ENCODE results near the gene CDKN2AIP.
A peak's percentile ranks its signal among the peaks of the same experiment; 100 is the strongest.

Gene CDKN2AIP

GRCh38 chr4:183444214-183445096 lies at the start of gene CDKN2AIP:
CDKN2AIP (plus strand) TSS chr4:183444636; CDS start chr4:183444798, 162 bp downstream.
- peak; percentile 84 to 85 for DNase-seq (ENCODE audit: low read depth in 2 of 2)

DNA sequence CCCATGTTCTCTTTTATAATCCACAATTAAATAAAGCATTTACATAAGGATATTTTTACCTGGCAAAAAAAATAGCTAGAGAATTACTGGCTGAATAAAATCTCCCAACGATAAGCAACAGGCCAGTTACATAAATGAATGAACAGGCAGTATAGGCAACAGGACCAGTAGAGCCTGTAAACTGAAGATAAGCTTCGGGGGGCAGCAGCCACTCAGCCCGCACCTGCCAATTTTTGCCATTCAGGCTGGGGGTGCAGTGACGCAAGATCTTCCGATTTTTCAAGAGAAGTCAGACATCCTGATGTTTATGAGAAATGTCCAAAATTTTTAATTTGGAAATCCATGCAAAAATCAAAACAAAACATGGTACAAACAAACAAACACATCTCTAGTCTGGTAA lies 49.0 kb upstream of the CDKN2AIP start:
- DNase-seq (ENCODE audit: low read depth in 2 of 2) = no peak

DNA sequence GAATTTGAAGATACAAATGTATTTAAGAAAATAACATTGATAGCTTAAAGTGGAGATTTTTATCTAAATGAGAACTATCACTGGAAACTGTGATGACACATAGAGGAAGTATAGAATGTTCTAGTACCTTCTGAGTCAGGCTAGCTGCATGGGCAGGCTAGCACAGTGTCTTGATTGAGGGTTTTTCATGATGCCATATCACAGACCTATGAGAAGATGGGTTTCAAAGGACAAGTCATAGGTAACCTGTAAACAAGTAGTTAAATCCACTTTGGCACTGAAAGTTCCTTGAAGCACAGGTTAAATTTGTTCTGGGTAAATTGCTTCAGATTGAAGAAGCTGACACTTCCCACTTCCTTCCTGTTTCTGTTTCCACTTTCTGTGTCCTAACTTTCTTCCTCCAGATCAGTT lies 48.2 kb upstream of the CDKN2AIP start:
- no peak for DNase-seq (ENCODE audit: low read depth in 2 of 2)

DNA sequence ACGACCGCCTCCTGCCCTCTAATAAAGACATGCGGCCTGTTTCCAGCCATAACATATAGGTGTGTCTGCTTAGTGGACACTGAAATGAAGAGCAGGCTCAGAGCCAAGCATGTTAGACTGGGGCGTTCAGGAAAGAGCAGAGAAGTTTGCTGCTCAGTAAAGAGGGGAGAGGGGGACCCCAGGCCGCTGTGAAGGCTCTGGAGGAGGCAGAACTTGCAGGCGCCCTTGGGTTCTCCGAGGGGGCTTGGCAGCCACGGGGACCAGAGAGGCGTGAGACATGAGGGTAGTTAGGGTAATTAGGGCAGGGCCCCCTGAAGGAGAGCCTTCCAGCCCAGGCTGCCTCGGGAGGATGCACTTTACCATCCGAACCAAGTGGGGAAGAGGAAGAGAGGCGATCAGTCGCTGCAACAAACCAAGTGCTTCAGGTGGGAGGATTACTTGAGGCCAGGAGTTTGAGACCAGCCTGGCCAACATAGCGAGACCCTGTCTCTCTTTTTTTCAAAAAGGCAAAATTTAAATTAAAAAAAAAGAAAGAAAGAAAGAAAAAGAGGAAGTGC lies 46.6 kb upstream of the CDKN2AIP start:
- DNase-seq (ENCODE audit: low read depth in 2 of 2) = no peak

DNA sequence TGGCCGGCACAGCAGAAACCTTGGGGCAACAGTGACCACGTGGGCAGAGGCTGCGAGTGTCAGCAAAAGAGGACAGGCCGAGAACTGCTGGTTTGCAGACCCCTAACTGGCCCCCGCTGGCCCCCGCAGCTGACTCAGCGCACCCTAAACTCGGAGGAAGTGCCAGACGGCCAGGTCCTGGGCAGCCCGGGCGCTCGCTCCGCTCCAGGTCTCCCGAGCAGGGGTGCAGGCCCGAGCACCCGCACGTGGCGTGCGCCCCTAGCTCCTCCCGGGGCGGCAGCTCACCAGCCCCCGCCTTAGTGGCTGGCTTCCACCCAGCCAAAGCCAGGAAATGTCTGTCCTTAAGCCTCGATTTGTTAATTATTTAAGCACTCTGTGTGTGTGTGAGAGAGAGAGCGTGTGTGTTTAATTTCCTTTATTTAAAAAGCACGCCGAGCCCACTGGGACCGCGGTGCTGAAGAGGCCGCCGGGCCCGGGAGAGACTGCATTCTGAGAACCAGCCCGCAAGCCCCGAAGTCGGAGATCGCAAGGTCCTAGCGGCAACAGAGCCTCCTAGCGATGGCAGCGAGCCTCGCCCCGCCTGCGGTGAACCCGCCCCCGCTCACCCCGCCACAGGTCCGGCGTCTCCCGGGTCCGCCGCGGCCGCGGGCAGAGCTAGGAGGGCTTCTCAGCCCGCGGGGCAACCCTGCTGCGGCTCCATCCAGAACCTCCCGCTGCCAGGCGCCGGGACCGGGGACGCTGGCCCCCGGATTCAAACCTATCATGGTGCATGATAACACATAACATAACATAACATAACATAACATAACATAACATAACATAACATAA lies 45.9 kb upstream of the CDKN2AIP start:
- peak; percentile 40 to 42 for DNase-seq (ENCODE audit: low read depth in 2 of 2)

GRCh38 chr4:183399126-183399522 lies 45.3 kb upstream of the CDKN2AIP start:
- no peak for DNase-seq (ENCODE audit: low read depth in 2 of 2)

GRCh38 chr4:183399616-183400015 lies 44.8 kb upstream of the CDKN2AIP start:
- no peak for DNase-seq (ENCODE audit: low read depth in 2 of 2)

DNA sequence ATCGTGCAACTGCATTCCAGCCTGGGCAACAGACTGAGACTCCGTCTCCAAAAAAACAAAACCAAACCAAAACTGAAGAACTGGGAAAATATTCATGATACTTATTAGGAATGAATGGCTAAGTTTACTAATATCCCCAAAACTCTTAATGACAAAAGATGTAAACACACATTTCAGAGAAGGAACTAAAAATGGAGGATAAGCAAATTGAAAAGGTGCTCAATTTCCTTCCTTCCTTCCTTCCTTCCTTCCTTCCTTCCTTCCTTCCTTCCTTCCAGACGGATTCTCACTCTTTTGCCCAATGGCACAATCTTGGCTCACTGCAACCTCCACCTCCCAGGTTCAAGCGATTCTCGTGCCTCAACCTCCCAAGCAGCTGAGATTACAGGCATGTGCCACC lies 44.4 kb upstream of the CDKN2AIP start:
- DNase-seq (ENCODE audit: low read depth in 2 of 2) = no peak

DNA sequence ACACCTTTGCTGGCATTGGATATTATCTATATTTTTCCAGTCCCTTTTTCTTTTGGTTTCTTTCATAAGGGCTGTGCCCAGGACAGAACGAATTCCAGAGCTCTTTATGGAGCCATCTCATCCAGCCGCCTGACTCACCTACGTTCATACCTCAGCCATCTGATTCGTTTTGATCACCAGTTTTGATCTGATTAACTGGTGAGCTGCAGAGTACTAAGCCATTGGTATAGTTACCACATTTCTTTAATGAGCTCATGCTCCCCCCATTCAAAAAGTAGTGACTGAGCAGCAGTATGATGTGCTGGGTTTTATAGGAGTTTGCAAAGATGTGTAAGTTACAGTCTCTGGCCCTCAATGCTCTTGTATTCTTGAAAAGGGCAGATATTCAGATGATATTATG lies 43.0 kb upstream of the CDKN2AIP start:
- no peak for DNase-seq (ENCODE audit: low read depth in 2 of 2)

DNA sequence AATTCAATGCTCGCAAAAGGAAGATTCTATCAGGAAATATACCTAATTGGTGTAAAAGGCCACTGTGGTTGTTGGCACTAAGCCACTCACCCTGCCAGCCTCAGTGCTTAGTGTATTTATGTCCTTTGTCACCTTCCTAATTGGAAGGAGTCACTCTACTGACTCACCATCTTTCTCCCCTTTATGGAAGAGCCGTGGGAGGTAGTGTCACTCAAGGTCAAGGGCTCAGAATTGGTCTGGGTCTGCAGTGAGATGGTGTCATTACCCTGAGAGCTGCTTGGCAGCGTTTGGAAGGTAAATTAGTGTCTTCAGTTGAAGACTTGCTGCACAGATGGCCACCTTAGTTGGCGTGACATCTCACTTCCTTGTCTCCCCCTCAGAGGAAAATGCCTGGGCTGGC lies 41.7 kb upstream of the CDKN2AIP start:
- DNase-seq (ENCODE audit: low read depth in 2 of 2) = no peak

GRCh38 chr4:183403486-183403885 lies 41.0 kb upstream of the CDKN2AIP start:
- no peak for DNase-seq (ENCODE audit: low read depth in 2 of 2)

DNA sequence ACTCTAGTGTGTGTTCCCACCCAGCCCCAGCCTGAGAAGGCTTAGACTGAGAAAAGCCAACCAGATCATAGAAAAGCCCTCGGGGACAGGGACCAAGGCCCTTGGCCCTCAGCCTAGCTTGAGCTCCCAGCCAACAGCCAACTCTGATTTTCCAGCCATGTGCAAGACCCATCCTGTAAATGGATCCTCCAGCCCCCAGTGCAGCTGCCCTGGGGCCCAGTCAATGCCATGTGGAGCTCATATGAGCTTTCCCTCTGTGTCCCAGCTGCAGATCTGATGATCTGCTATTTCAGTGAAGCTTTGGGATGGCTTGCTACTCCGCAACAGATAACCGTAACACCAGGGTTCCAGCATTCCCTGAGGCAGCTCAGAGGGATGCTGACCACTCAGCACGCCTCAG lies 40.5 kb upstream of the CDKN2AIP start:
- DNase-seq (ENCODE audit: low read depth in 2 of 2) = no peak

GRCh38 chr4:183405303-183405702 lies 39.1 kb upstream of the CDKN2AIP start:
- DNase-seq (ENCODE audit: low read depth in 2 of 2) = no peak

- DNase-seq (ENCODE audit: low read depth in 2 of 2) = peak; percentile 47 to 57
These were observed 37.3 kb upstream of the CDKN2AIP start for GRCh38 chr4:183407128-183407585.

GRCh38 chr4:183407635-183408464 lies 36.6 kb upstream of the CDKN2AIP start:
- DNase-seq (ENCODE audit: low read depth in 2 of 2) = no peak

DNA sequence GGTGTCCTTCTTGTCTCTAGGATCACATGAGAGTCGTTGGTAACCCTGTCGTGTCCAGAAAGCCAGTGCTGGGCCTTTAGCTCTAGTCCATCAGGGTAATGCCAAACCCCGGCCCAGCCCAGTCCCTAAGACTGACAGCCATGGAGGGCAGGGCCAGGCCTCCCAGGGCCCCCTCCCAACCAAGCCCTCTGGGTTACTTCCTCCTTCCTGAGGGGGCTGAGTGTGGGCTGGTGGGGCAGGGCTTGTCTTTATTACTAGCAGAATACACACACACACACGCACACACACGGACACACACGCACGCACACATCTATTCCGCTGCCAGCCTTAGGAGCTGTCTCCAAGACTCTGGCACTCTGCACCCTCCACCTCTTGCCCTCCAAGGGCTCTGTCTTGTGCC lies 35.6 kb upstream of the CDKN2AIP start:
- DNase-seq (ENCODE audit: low read depth in 2 of 2) = no peak

DNA sequence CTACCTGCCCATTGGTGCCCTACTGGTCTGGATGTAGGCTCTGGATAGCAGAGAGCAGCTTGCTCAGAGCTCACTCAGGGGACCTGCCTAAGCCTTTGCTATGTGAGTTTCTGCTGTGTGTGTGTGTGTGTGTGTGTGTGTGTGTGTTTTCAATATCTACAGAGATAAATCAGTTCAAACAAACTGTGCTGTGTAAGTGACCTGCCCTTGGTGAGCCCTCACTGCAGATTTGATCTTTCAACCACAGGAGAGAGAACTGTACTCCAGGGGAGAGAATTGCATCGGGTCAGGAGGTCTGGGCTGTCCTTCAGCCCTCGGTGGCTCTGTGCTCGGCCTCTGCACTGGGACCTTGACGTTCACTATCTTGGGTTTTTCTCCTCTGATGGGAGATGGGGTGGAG lies 35.0 kb upstream of the CDKN2AIP start:
- DNase-seq (ENCODE audit: low read depth in 2 of 2) = no peak

DNA sequence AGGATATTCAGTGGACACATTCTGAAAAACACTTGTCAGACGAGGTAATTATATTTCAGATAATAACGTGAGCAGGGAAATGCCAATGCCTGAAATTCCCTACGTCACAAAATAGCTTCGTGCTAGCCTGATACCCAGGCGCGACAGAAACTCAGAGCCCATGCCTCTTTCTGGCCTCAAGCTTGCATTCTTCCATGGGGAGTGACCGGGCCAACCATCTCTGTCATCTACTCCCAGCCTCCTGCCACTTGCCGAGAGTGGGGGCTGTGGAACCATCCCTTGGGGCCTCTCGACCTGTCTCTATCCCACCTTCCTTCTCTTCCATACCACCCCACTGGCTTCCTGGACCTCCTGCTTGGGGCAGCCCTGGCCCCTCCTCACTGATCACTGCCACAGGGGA lies 34.5 kb upstream of the CDKN2AIP start:
- DNase-seq (ENCODE audit: low read depth in 2 of 2) = no peak

- DNase-seq (ENCODE audit: low read depth in 2 of 2) = no peak
These were observed 33.1 kb upstream of the CDKN2AIP start for GRCh38 chr4:183411291-183411861.

DNA sequence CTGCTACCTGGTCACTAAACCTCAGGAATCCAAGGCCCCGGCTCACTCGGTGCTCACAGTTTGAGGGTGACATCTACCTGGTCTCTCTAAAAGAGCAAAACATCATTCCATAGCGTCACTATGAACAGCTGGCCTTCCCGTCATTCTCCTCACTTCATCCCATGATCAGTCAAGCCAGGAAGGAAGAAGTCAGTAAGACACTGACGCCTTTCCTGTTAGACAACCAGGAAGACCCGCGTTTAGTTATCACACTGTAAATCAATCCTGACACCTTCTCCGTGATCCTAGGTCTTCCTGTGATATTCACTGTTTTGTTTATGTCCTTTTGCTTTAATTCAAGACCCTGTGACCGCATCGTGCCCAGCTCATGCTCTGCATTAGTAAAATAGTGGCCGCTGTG lies 31.6 kb upstream of the CDKN2AIP start:
- no peak for DNase-seq (ENCODE audit: low read depth in 2 of 2)

Measured in fibroblast of skin of left biceps (primary cell).